HCT116 (cell line): Measurements from ENCODE around the gene APOM. TPM values are rescaled to one million over a fixed set of nuclear protein-coding genes. Genes with fewer than 3 reads are reported as not detected.

ENCODE experiments used
- ATAC-seq: fragments of 200-7000 bp; cut with Tn5 transposase; 2 replicates; pipeline ENCODE4 v1.9.1; 2020; ENCODE audit warnings: mild to moderate bottlenecking, moderate library complexity
- BruUV-seq: library from RNA; stranded (reverse); fragments of 400-500 nt; replicated peaks from 2 replicates; lab custom pipeline; 2021; lab: Mats Ljungman, UMichigan
- CTCF ChIA-PET: fragments of 300-600 bp; sonication (Branson Sonifier 250); formaldehyde crosslinking; loops from one replicate; lab custom pipeline; 2021; ENCODE audit warnings: antibody characterized with exemption; lab: Charles Lee
- POLR2A ChIA-PET: fragments of 300-600, 350-600 bp; sonication (Branson Sonifier 250); formaldehyde crosslinking; loops from one replicate; lab custom pipeline; 2021; ENCODE audit warnings: antibody characterized with exemption; lab: Charles Lee
- RAD21 ChIA-PET, 2 experiments: fragments of 300-600 bp; sonication (Branson Sonifier 250); formaldehyde crosslinking; loops; one replicate each; lab custom pipeline; 2023; ENCODE audit warnings: low total read pairs in 2 of 2; ENCODE audit not compliant: uncharacterized antibody in 2 of 2, unreplicated experiment in 2 of 2, low non-redundant PET in 1 of 2; lab: Charles Lee
- DNase-seq: peaks from one replicate; pipeline ENCODE4 v3.0.0-alpha.2; 2010; ENCODE audit warnings: low read depth, low spot score
- H2AFZ ChIP-seq: fragments of 200-600 bp; shearing (Covaris generic), sonication (generic); 2 replicates; pipeline ENCODE4 v1.6.1; 2017; ENCODE audit warnings: low read depth, mixed run types, mixed read lengths, antibody characterized with exemption, low read length; ENCODE audit not compliant: poor library complexity, severe bottlenecking
- H3K27ac ChIP-seq: 2 replicates; pipeline ENCODE4 v1.5.1; 2012; ENCODE audit warnings: low read depth, low read length
- H3K27me3 ChIP-seq: fragments of 200-600 bp; sonication (generic); 2 replicates; pipeline ENCODE4 v1.6.1; 2016; ENCODE audit warnings: mixed run types, low read length, mixed read lengths; ENCODE audit not compliant: insufficient read depth
- H3K36me3 ChIP-seq, 2 experiments: fragments of 200-500 bp in 1 of 2; fragments of 200-600 bp in 1 of 2; sonication (Bioruptor generic) in 1 of 2; sonication (generic) in 1 of 2; 2 replicates each; pipeline versions ENCODE4 v1.5.1 to v1.6.1; 2014 to 2016; ENCODE audit warnings: low read length in 2 of 2, inconsistent platforms in 1 of 2, mixed read lengths in 1 of 2, mixed run types in 1 of 2; ENCODE audit not compliant: insufficient read depth in 2 of 2, control insufficient read depth in 1 of 2
- H3K4me1 ChIP-seq, 2 experiments: fragments of 200-600 bp in 1 of 2; sonication (generic) in 1 of 2; 2 replicates each; pipeline versions ENCODE4 v1.5.1 to v1.6.1; 2012 to 2017; ENCODE audit warnings: low read length in 2 of 2, inconsistent platforms in 1 of 2, mild to moderate bottlenecking in 1 of 2, mixed read lengths in 1 of 2, mixed run types in 1 of 2, moderate library complexity in 1 of 2; ENCODE audit not compliant: insufficient read depth in 2 of 2, control insufficient read depth in 1 of 2
- H3K4me2 ChIP-seq: fragments of 200-600 bp; sonication (generic); 2 replicates; pipeline ENCODE4 v1.6.1; 2017; ENCODE audit warnings: mixed run types, low read length, mixed read lengths
- H3K4me3 ChIP-seq, 2 experiments: fragments of 200-600 bp in 1 of 2; sonication (generic) in 1 of 2; replicated peaks in 1 of 2; 2 replicates each; pipeline ENCODE4 v1.5.1; 2011 to 2016; ENCODE audit warnings: low read length in 2 of 2, control low read depth in 1 of 2, low read depth in 1 of 2, mild to moderate bottlenecking in 1 of 2, mixed read lengths in 1 of 2, mixed run types in 1 of 2
- H3K79me2 ChIP-seq: fragments of 200-600 bp; sonication (generic); 2 replicates; pipeline ENCODE4 v1.6.1; 2017; ENCODE audit warnings: mild to moderate bottlenecking, mixed run types, low read length, moderate library complexity, mixed read lengths; ENCODE audit not compliant: insufficient read depth
- H3K9ac ChIP-seq: fragments of 200-600 bp; sonication (generic); 2 replicates; pipeline ENCODE4 v1.6.1; 2016; ENCODE audit warnings: low read length, mixed read lengths
- H3K9me2 ChIP-seq: fragments of 200-600 bp; sonication (generic), shearing (Covaris generic); 2 replicates; pipeline ENCODE4 v1.6.1; 2017; ENCODE audit warnings: mixed run types, mild to moderate bottlenecking, moderate library complexity; ENCODE audit not compliant: insufficient read depth
- H3K9me3 ChIP-seq, 2 experiments: fragments of 200-500 bp in 1 of 2; fragments of 200-600 bp in 1 of 2; sonication (Bioruptor generic) in 1 of 2; sonication (generic) in 1 of 2; 2 replicates each; pipeline ENCODE4 v1.6.1; 2014 to 2017; ENCODE audit warnings: low read length in 2 of 2, mixed read lengths in 2 of 2, inconsistent platforms in 1 of 2, low read depth in 1 of 2, mild to moderate bottlenecking in 1 of 2, mixed run types in 1 of 2, moderate library complexity in 1 of 2; ENCODE audit not compliant: control insufficient read depth in 1 of 2, insufficient read depth in 1 of 2
- H4K20me1 ChIP-seq: fragments of 200-600 bp; sonication (generic), shearing (Covaris generic); 2 replicates; pipeline ENCODE4 v1.6.1; 2017; ENCODE audit warnings: mixed run types, mild to moderate bottlenecking, moderate library complexity; ENCODE audit not compliant: insufficient read depth
- CBX3 ChIP-seq: IDR thresholded peaks from 2 replicates; pipeline ENCODE4 v1.6.1; 2012; ENCODE audit warnings: low read depth
- EZH2 ChIP-seq: fragments of 200-600 bp; sonication (generic); IDR thresholded peaks from 2 replicates; pipeline ENCODE4 v1.6.1; 2017; ENCODE audit warnings: antibody characterized with exemption, mixed run types
- JUND ChIP-seq: IDR thresholded peaks from 2 replicates; pipeline ENCODE4 v1.6.1; 2012
- POLR2A ChIP-seq: IDR thresholded peaks from 2 replicates; pipeline ENCODE4 v1.7.0; 2011; ENCODE audit warnings: borderline replicate concordance; ENCODE audit not compliant: insufficient read depth, insufficient read length; ENCODE audit errors: extremely low read depth
- POLR2AphosphoS5 ChIP-seq: IDR thresholded peaks from 2 replicates; pipeline ENCODE4 v1.6.1; 2011; ENCODE audit warnings: mild to moderate bottlenecking, low read depth, low read length, moderate library complexity
- RAD21 ChIP-seq: IDR thresholded peaks from 2 replicates; pipeline ENCODE4 v1.6.1; 2012; ENCODE audit warnings: low read depth, mild to moderate bottlenecking
- SIN3A ChIP-seq: IDR thresholded peaks from 2 replicates; pipeline ENCODE4 v1.6.1; 2012; ENCODE audit warnings: low read depth
- intact Hi-C: fragments of 100-400 bp; cut with micrococcal nuclease; formaldehyde crosslinking; loops from 2 replicates; pipeline ENCODE4 v1.10.0; 2022
- total RNA-seq: library from RNA; stranded (reverse); gene quantifications from one replicate; pipeline ENCODE4 v1.2.1, GENCODE V29; 2021; ENCODE audit not compliant: unreplicated experiment
- TF ChIP-seq, protein P1 (sequence below): IDR thresholded peaks from 2 replicates; pipeline ENCODE4 v1.6.1; 2012; ENCODE audit warnings: low read depth
- TF ChIP-seq, protein P2 (sequence below), 3 experiments: fragments of 200-600 bp in 1 of 3; sonication (generic) in 1 of 3; IDR thresholded peaks in 2 of 3; conservative IDR thresholded peaks in 1 of 3; 2 replicates each; pipeline ENCODE4 v1.5.1; 2012 to 2017; ENCODE audit warnings: low read depth in 2 of 3, low read length in 2 of 3, antibody characterized with exemption in 1 of 3, borderline replicate concordance in 1 of 3, control low read depth in 1 of 3, mild to moderate bottlenecking in 1 of 3, mixed read lengths in 1 of 3, mixed run types in 1 of 3, moderate library complexity in 1 of 3; ENCODE audit not compliant: insufficient read depth in 1 of 3

APOM gene
- total RNA-seq, 1 experiment from 2014 or later, result 2.2 TPM

DNA sequence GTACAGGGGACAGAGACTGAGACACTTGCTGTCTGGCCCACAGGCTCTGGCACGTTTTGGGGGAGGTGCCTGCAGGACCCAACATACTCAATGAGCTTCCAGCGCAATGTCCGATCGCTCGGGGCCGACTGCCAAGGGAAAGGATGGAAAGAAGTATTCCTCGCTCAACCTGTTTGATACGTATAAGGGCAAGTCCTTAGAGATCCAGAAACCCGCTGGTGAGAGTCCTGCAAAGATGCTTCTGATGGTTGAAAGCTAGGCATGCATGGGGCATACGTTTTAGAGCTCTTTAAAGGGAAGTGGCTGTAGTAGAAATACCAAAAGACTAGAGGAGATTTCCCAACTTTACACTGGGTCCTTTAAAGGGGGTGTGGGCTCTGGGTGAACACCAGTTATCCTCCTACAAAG, 33.0 kb upstream of the APOM start:
- CTCF ChIA-PET, result no interaction called here
- DNase-seq (no peak), ATAC-seq (no peak)
- Histone ChIP-seq H3K4me2 (peak overlapping the region; percentile 91), H3K27me3 (no peaks in the 10 kb centered on the region), H3K79me2 (peaks cover 69% of the 10 kb centered on the region), H3K4me3 (no peak overlapping the region), H3K4me1 (peaks cover 6 to 18% of the 10 kb centered on the region in 2 experiments; a peak in 3 of 4 replicates), H3K9me3 (no peaks in the 10 kb centered on the region), H3K27ac (peak overlapping the region; percentile 90; the same call in 1 of the 2 replicates), H2AFZ (no peak overlapping the region), H3K36me3 (peaks cover 30 to 63% of the 10 kb centered on the region in 2 experiments), H4K20me1 (no peaks in the 10 kb centered on the region), H3K9me2 (no peaks in the 10 kb centered on the region), H3K9ac (0 out of 2 replicates have a peak overlapping the region, but pooled peaks have one; percentile 98)
- RAD21 ChIA-PET, result no interaction called here
- no peak for TF ChIP-seq RAD21
- TF ChIP-seq EZH2, result no peak
- TF ChIP-seq SIN3A, result no peak
- TF ChIP-seq, protein P1, sequence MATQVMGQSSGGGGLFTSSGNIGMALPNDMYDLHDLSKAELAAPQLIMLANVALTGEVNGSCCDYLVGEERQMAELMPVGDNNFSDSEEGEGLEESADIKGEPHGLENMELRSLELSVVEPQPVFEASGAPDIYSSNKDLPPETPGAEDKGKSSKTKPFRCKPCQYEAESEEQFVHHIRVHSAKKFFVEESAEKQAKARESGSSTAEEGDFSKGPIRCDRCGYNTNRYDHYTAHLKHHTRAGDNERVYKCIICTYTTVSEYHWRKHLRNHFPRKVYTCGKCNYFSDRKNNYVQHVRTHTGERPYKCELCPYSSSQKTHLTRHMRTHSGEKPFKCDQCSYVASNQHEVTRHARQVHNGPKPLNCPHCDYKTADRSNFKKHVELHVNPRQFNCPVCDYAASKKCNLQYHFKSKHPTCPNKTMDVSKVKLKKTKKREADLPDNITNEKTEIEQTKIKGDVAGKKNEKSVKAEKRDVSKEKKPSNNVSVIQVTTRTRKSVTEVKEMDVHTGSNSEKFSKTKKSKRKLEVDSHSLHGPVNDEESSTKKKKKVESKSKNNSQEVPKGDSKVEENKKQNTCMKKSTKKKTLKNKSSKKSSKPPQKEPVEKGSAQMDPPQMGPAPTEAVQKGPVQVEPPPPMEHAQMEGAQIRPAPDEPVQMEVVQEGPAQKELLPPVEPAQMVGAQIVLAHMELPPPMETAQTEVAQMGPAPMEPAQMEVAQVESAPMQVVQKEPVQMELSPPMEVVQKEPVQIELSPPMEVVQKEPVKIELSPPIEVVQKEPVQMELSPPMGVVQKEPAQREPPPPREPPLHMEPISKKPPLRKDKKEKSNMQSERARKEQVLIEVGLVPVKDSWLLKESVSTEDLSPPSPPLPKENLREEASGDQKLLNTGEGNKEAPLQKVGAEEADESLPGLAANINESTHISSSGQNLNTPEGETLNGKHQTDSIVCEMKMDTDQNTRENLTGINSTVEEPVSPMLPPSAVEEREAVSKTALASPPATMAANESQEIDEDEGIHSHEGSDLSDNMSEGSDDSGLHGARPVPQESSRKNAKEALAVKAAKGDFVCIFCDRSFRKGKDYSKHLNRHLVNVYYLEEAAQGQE, result no peak
- TF ChIP-seq CBX3, result no peak
- TF ChIP-seq, protein P2, sequence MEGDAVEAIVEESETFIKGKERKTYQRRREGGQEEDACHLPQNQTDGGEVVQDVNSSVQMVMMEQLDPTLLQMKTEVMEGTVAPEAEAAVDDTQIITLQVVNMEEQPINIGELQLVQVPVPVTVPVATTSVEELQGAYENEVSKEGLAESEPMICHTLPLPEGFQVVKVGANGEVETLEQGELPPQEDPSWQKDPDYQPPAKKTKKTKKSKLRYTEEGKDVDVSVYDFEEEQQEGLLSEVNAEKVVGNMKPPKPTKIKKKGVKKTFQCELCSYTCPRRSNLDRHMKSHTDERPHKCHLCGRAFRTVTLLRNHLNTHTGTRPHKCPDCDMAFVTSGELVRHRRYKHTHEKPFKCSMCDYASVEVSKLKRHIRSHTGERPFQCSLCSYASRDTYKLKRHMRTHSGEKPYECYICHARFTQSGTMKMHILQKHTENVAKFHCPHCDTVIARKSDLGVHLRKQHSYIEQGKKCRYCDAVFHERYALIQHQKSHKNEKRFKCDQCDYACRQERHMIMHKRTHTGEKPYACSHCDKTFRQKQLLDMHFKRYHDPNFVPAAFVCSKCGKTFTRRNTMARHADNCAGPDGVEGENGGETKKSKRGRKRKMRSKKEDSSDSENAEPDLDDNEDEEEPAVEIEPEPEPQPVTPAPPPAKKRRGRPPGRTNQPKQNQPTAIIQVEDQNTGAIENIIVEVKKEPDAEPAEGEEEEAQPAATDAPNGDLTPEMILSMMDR (IDR thresholded peaks at IDR 0.05 in 2 of 3, conservative IDR thresholded peaks at IDR 0.05 in 1 of 3; ENCODE audit: borderline replicate concordance in 1 of 3, insufficient read depth in 1 of 3, low read depth in 2 of 3, low read length in 2 of 3), result no peak
- no peak for TF ChIP-seq POLR2AphosphoS5
- TF ChIP-seq JUND, result no peak
- no peak for TF ChIP-seq POLR2A
- intact Hi-C loops, result no loop called here
- no TSS peak for BruUV-seq
- POLR2A ChIA-PET, result no interaction called here
